Measurements from ENCODE around the gene RBM5. TPM values are rescaled to one million over a fixed set of nuclear protein-coding genes. Genes with fewer than 3 reads are reported as not detected.

The RBM5 gene
- total RNA-seq, 4 donors from 2014 or later = 229 to 286 (median 260) TPM

DNA sequence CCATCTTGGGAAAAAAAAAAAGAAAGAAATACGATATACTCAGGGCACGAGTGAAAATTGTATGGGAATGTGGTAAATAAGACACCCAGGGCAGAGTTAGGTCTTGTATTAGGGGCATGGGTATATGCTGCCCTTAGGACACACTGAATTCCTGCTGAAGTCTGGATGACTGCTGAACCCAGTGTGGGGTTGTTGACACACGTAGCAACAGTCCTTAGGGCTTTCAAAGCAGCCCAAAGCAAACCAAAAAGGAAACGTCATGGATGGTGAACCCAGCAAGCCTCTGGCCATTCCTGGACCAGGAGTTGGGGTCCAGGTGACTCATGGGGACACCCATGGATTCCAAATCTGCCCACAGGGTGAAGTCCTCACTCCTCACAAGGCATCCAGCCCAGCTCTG lies 39.3 kb downstream of the RBM5 start:
- Histone ChIP-seq H3K27me3 (no peaks in the 10 kb centered on the region), H3K4me1 (peaks cover 0 to 39% (median 7%) of the 10 kb centered on the region in 4 donors), H3K27ac (no peak overlapping the region), H3K36me3 (no peaks in the 10 kb centered on the region), H3K4me3 (no peak overlapping the region), H3K9me3 (no peaks in the 10 kb centered on the region)
- no peak for DNase-seq (ENCODE audit: low spot score in 2 of 2)
- no peak for TF ChIP-seq POLR2A (IDR thresholded peaks at IDR 0.05)
- no peak for TF ChIP-seq EP300 (IDR thresholded peaks at IDR 0.05)
- TF ChIP-seq, protein P1, sequence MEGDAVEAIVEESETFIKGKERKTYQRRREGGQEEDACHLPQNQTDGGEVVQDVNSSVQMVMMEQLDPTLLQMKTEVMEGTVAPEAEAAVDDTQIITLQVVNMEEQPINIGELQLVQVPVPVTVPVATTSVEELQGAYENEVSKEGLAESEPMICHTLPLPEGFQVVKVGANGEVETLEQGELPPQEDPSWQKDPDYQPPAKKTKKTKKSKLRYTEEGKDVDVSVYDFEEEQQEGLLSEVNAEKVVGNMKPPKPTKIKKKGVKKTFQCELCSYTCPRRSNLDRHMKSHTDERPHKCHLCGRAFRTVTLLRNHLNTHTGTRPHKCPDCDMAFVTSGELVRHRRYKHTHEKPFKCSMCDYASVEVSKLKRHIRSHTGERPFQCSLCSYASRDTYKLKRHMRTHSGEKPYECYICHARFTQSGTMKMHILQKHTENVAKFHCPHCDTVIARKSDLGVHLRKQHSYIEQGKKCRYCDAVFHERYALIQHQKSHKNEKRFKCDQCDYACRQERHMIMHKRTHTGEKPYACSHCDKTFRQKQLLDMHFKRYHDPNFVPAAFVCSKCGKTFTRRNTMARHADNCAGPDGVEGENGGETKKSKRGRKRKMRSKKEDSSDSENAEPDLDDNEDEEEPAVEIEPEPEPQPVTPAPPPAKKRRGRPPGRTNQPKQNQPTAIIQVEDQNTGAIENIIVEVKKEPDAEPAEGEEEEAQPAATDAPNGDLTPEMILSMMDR (IDR thresholded peaks at IDR 0.05) = no peak
- 68 to 78% methylated on average over 4 of the region's 4 CpGs for WGBS, 2 donors

DNA sequence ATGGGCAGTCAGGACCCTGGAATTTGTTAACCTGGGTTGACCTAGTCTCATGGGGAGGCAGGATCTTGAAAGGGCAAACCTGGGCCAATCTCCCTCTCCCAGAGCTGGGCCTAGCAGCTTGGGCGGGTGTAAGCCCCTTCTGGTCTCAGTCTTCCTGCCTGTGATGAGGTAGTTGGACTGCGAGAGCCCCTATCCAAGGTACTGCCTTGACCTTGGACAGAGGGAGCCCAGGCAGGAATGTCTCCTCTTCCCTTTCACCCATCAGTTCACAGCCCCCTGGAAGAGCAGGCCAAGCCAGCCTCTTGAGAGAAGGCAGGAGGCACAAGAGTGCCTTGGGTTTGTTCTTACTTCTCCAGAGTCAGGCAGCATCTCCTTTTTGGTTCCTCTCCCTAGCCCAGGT lies 41.7 kb downstream of the RBM5 start:
- WGBS, 2 donors = 85 to 88% methylated on average over 2 of the region's 2 CpGs
- no peaks in the 10 kb centered on the region for H3K36me3 ChIP-seq
- no peaks in the 10 kb centered on the region for H3K27me3 ChIP-seq
- H3K27ac ChIP-seq = no peak overlapping the region
- H3K4me1 ChIP-seq = peaks cover 0 to 16% (median 3%) of the 10 kb centered on the region in 4 donors
- no peak for TF ChIP-seq POLR2A (IDR thresholded peaks at IDR 0.05)
- TF ChIP-seq, protein P1 (IDR thresholded peaks at IDR 0.05) = no peak
- TF ChIP-seq EP300 (IDR thresholded peaks at IDR 0.05) = no peak
- no peak for DNase-seq (ENCODE audit: low spot score in 2 of 2)
- H3K9me3 ChIP-seq = no peaks in the 10 kb centered on the region
- no peak overlapping the region for H3K4me3 ChIP-seq

DNA sequence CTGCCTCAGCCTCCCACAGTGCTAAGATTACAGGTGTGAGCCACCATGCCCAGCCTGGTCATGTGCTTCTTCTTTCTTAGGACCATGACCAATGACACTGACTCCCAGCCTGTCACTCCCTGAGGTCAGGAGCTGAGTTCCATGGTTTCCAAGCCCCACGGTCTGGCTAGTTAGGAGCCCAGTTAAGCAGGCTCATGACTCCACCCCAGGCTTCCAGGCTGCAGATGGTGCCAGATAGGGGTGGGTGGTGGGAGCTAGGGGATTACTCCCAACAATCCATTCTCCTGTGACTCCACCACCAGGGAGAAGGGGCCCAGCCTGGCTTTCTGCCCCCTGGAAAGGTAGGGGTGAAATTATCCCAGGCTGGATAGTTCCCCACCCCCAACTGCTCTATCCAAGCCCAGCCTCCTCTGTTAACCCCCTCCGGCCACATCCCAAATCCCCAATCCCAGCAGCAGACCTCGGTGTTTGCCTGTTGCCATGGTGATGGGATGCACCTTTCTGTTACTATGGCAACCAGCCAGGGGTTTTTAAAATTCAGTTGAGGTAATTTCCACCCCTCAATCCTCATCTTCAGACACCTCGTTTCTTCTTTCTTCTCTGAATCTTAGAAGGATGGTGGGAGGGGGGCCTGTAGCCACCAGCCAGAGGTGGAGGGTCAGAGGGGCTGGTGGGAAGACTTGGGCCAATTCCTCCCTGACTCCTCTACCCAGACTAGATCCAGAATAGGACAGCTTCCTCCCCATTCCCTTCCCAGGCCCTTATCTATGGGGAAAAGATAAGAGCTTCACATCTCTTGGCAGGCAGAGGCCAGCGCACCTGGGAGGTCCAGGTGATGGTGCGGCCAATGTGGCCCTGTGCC lies 43.9 kb downstream of the RBM5 start:
- no peaks in the 10 kb centered on the region for H3K9me3 ChIP-seq
- no peaks in the 10 kb centered on the region for H3K36me3 ChIP-seq
- no peak overlapping the region for H3K27ac ChIP-seq
- H3K4me1 ChIP-seq = no peaks in the 10 kb centered on the region
- TF ChIP-seq POLR2A (IDR thresholded peaks at IDR 0.05) (no peak), EP300 (IDR thresholded peaks at IDR 0.05) (no peak)
- TF ChIP-seq, protein P1 (IDR thresholded peaks at IDR 0.05) = no peak
- no peak for DNase-seq (ENCODE audit: low spot score in 2 of 2)
- WGBS, 2 donors = 60 to 73% methylated on average over 4 to 6 of the region's 6 CpGs
- no peaks in the 10 kb centered on the region for H3K27me3 ChIP-seq
- H3K4me3 ChIP-seq = no peak overlapping the region

DNA sequence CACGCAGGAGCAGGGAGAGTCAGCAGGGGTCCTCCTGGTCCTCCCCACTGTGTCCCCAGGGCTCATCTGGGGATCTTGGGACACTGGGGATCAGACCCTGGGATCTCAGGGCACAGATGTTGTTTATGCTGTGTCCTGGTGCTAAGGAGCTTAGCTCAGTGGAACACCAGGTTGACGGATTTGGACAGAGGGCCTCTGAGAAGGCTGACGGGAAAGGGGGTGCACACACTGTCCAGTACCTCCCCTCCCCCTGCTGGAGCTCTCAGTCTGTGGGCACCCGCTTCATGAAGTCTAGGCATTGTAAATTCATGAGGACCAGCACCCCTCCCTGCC lies 44.5 kb downstream of the RBM5 start:
- WGBS, 2 donors = 70 to 77% methylated on average over 3 to 4 of the region's 4 CpGs
- no peaks in the 10 kb centered on the region for H3K36me3 ChIP-seq
- H3K27ac ChIP-seq = no peak overlapping the region
- H3K4me3 ChIP-seq = no peak overlapping the region
- H3K9me3 ChIP-seq = no peaks in the 10 kb centered on the region
- TF ChIP-seq, protein P1 (IDR thresholded peaks at IDR 0.05) = no peak
- TF ChIP-seq EP300 (IDR thresholded peaks at IDR 0.05) = no peak
- TF ChIP-seq POLR2A (IDR thresholded peaks at IDR 0.05) = no peak
- H3K4me1 ChIP-seq = no peaks in the 10 kb centered on the region
- H3K27me3 ChIP-seq = no peaks in the 10 kb centered on the region
- DNase-seq (ENCODE audit: low spot score in 2 of 2) = no peak

DNA sequence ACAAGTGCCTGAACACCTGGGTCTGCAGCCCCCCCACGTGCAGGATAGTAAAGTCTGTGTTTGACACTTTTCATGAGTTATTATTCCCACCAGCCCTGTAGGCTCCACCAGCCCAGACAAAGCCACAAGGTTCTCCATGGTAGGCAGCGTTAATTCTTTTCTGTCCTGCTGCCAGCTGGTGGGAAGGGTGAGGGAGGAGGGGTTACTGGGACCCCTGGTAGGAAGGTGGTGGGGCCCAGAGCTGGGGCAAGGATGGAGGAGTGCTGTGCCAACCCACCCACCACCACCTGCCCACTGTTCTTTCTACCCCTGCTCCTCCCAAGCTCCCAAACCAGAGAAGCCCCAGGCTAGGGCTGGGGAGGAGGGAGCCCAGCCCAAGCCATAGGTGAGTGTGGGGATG lies 45.6 kb downstream of the RBM5 start:
- Histone ChIP-seq H3K27me3 (no peaks in the 10 kb centered on the region), H3K9me3 (no peaks in the 10 kb centered on the region), H3K4me1 (peaks cover 0 to 10% (median 0%) of the 10 kb centered on the region in 4 donors), H3K36me3 (no peaks in the 10 kb centered on the region), H3K27ac (no peak overlapping the region), H3K4me3 (no peak overlapping the region)
- TF ChIP-seq, protein P1 (IDR thresholded peaks at IDR 0.05) = no peak
- no peak for TF ChIP-seq EP300 (IDR thresholded peaks at IDR 0.05)
- no peak for TF ChIP-seq POLR2A (IDR thresholded peaks at IDR 0.05)
- 44 to 50% methylated on average over 2 of the region's 2 CpGs for WGBS, 2 donors
- no peak for DNase-seq (ENCODE audit: low spot score in 2 of 2)
